H1 (cell line): ENCODE data around the gene PKD2L2. TPM values are rescaled to one million over a fixed set of nuclear protein-coding genes. Genes with fewer than 3 reads are reported as not detected.

Experiments
- CTCF ChIA-PET: fragments of 300-600 bp; sonication (Branson Sonifier 250); formaldehyde crosslinking; loops from one replicate; lab custom pipeline; 2021; ENCODE audit not compliant: partially characterized antibody; lab: Charles Lee
- POLR2A ChIA-PET: fragments of 300-600 bp; sonication (Branson Sonifier 250); formaldehyde crosslinking; loops from one replicate; lab custom pipeline; 2021; ENCODE audit warnings: inconsistent platforms; ENCODE audit not compliant: partially characterized antibody; lab: Charles Lee
- DNase-seq, 2 experiments: peaks; one replicate each; pipeline versions ENCODE4 v3.0.0 to v3.0.0-alpha.2; 2010 to 2022; ENCODE audit warnings: low spot score in 2 of 2, low read depth in 1 of 2, mixed read lengths in 1 of 2
- FAIRE-seq: peaks from 2 replicates; lab custom pipeline; 2011; peaks lifted over from hg19 to GRCh38; lab: Jason Lieb, UNC
- H2AFZ ChIP-seq: 2 replicates; pipeline ENCODE4 v1.8.1; 2012; ENCODE audit warnings: low read length, inconsistent platforms
- H2AK5ac ChIP-seq: 2 replicates; pipeline ENCODE4 v1.6.1; 2013; ENCODE audit warnings: low read depth, low read length
- H2BK120ac ChIP-seq: replicated peaks from 2 replicates; pipeline ENCODE3; 2013; ENCODE audit warnings: low read depth, low read length, inconsistent platforms
- H2BK12ac ChIP-seq: 2 replicates; pipeline ENCODE4 v1.6.1; 2013; ENCODE audit warnings: low read depth, low read length
- H2BK15ac ChIP-seq: 2 replicates; pipeline ENCODE4 v1.6.1; 2013; ENCODE audit warnings: low read length
- H2BK20ac ChIP-seq: 2 replicates; pipeline ENCODE4 v1.6.1; 2013; ENCODE audit warnings: low read length
- H2BK5ac ChIP-seq: 2 replicates; pipeline ENCODE4 v1.6.1; 2013; ENCODE audit warnings: low read depth, low read length
- H3K14ac ChIP-seq: 2 replicates; pipeline ENCODE4 v1.6.1; 2013; ENCODE audit warnings: inconsistent platforms; ENCODE audit not compliant: insufficient read length
- H3K18ac ChIP-seq: 2 replicates; pipeline ENCODE4 v1.6.1; 2013; ENCODE audit warnings: low read length; ENCODE audit errors: extremely low read depth
- H3K23ac ChIP-seq: 2 replicates; pipeline ENCODE4 v1.6.1; 2013; ENCODE audit warnings: inconsistent platforms; ENCODE audit not compliant: insufficient read length
- H3K23me2 ChIP-seq: 2 replicates; pipeline ENCODE4 v1.6.1; 2013; ENCODE audit warnings: low read depth, low read length
- H3K27ac ChIP-seq: 2 replicates; pipeline ENCODE4 v1.6.1; 2011; ENCODE audit warnings: low read depth, low read length, inconsistent platforms
- H3K27me3 ChIP-seq, 4 experiments: replicated peaks in 1 of 4; 1 replicate in 1 of 4; 2 replicates in 3 of 4; pipeline versions ENCODE4 v1.6.1 to v1.8.1; 2011 to 2013; ENCODE audit warnings: low read length in 3 of 4, mild to moderate bottlenecking in 3 of 4, inconsistent platforms in 2 of 4, mixed read lengths in 2 of 4, moderate library complexity in 1 of 4; ENCODE audit not compliant: control insufficient read depth in 3 of 4, insufficient read depth in 3 of 4; ENCODE audit errors: extremely low read depth in 1 of 4
- H3K36me3 ChIP-seq, 4 experiments: 2 replicates each; pipeline versions ENCODE4 v1.6.1 to v1.8.1; 2011 to 2013; ENCODE audit warnings: mild to moderate bottlenecking in 4 of 4, low read length in 3 of 4, moderate library complexity in 2 of 4, control low read depth in 1 of 4, inconsistent platforms in 1 of 4; ENCODE audit not compliant: insufficient read depth in 4 of 4, control insufficient read depth in 2 of 4
- H3K4ac ChIP-seq: replicated peaks from 2 replicates; pipeline ENCODE3; 2013; ENCODE audit warnings: low read length, low read depth, mixed read lengths, inconsistent platforms; ENCODE audit not compliant: insufficient read length
- H3K4me1 ChIP-seq, 4 experiments: replicated peaks in 1 of 4; 1 replicate in 1 of 4; 2 replicates in 3 of 4; pipeline versions ENCODE4 v1.6.1 to v1.8.1; 2011 to 2013; ENCODE audit warnings: low read length in 3 of 4, inconsistent platforms in 2 of 4, mixed read lengths in 1 of 4; ENCODE audit not compliant: insufficient read depth in 4 of 4, control insufficient read depth in 3 of 4
- H3K4me2 ChIP-seq, 2 experiments: 2 replicates each; pipeline versions ENCODE4 v1.6.1 to v1.8.1; 2011 to 2013; ENCODE audit warnings: low read depth in 2 of 2, low read length in 2 of 2, control low read depth in 1 of 2, inconsistent platforms in 1 of 2, mild to moderate bottlenecking in 1 of 2; ENCODE audit not compliant: insufficient read depth in 1 of 2
- H3K4me3 ChIP-seq, 4 experiments: fragments of 200-600, 300-600 bp in 1 of 4; sonication (generic), shearing (Covaris generic), sonication (Bioruptor Twin) in 1 of 4; 2 replicates each; pipeline versions ENCODE4 v1.5.1 to v1.8.1; 2011 to 2016; ENCODE audit warnings: low read length in 4 of 4, low read depth in 3 of 4, control low read depth in 2 of 4, inconsistent platforms in 2 of 4, mild to moderate bottlenecking in 2 of 4, mixed read lengths in 1 of 4, moderate library complexity in 1 of 4; ENCODE audit not compliant: insufficient read depth in 2 of 4; ENCODE audit errors: extremely low read depth in 1 of 4
- H3K56ac ChIP-seq: replicated peaks from 2 replicates; pipeline ENCODE3; 2013; ENCODE audit warnings: low read depth, mild to moderate bottlenecking, mixed read lengths, low read length, inconsistent platforms; ENCODE audit not compliant: insufficient read length
- H3K79me1 ChIP-seq: 2 replicates; pipeline ENCODE4 v1.6.1; 2013; ENCODE audit warnings: low read depth, low read length, control low read depth
- H3K79me2 ChIP-seq, 2 experiments: 2 replicates each; pipeline versions ENCODE4 v1.6.1 to v1.8.1; 2012 to 2013; ENCODE audit warnings: low read length in 2 of 2, mild to moderate bottlenecking in 2 of 2, inconsistent platforms in 1 of 2; ENCODE audit not compliant: insufficient read depth in 2 of 2, control insufficient read depth in 1 of 2
- H3K9ac ChIP-seq, 4 experiments: replicated peaks in 1 of 4; 1 replicate in 1 of 4; 2 replicates in 3 of 4; pipeline versions ENCODE4 v1.6.1 to v1.8.1; 2011 to 2013; ENCODE audit warnings: low read depth in 3 of 4, low read length in 3 of 4, control low read depth in 2 of 4, mild to moderate bottlenecking in 2 of 4, moderate library complexity in 2 of 4, inconsistent platforms in 1 of 4; ENCODE audit errors: extremely low read depth in 1 of 4
- H3K9me3 ChIP-seq, 2 experiments: 2 replicates each; pipeline versions ENCODE4 v1.6.1 to v1.8.1; 2012 to 2013; ENCODE audit warnings: mild to moderate bottlenecking in 2 of 2, moderate library complexity in 2 of 2, control low read depth in 1 of 2, inconsistent platforms in 1 of 2, low read depth in 1 of 2, low read length in 1 of 2, mixed read lengths in 1 of 2; ENCODE audit not compliant: insufficient read depth in 2 of 2
- H4K20me1 ChIP-seq, 2 experiments: replicated peaks in 1 of 2; 2 replicates each; pipeline versions ENCODE3 to v1.8.1; 2011 to 2013; ENCODE audit warnings: inconsistent platforms in 2 of 2, low read length in 2 of 2, mild to moderate bottlenecking in 1 of 2; ENCODE audit not compliant: insufficient read depth in 2 of 2, control insufficient read depth in 1 of 2
- H4K5ac ChIP-seq: 2 replicates; pipeline ENCODE4 v1.6.1; 2013; ENCODE audit warnings: low read length, low read depth, mixed read lengths, inconsistent platforms; ENCODE audit not compliant: insufficient read length
- H4K8ac ChIP-seq: 2 replicates; pipeline ENCODE4 v1.8.0; 2013; ENCODE audit warnings: mild to moderate bottlenecking, moderate library complexity, low read length, inconsistent platforms; ENCODE audit not compliant: insufficient read depth; ENCODE audit errors: extremely low read depth
- H4K91ac ChIP-seq: replicated peaks from 2 replicates; pipeline ENCODE3; 2013; ENCODE audit warnings: low read length, mixed read lengths, inconsistent platforms; ENCODE audit not compliant: insufficient read length
- ATF2 ChIP-seq: IDR thresholded peaks from 2 replicates; pipeline ENCODE4 v1.6.1; 2012; ENCODE audit warnings: low read length, inconsistent platforms
- CHD2 ChIP-seq: IDR thresholded peaks from 2 replicates; pipeline ENCODE4 v1.6.1; 2012; ENCODE audit warnings: low read length, improper control_type of control experiment
- WGBS, 2 experiments: shearing (Covaris generic) in 1 of 2; methylation state at CpG; one replicate each; pipeline versions ENCODE4 v1.1.6 to v1.1.7; 2013 to 2015; ENCODE audit warnings: low lambda C conversion rate in 2 of 2, mixed read lengths in 2 of 2, inconsistent platforms in 1 of 2, low coverage in 1 of 2, missing lambda C conversion rate in 1 of 2; ENCODE audit not compliant: insufficient replicate concordance in 2 of 2, insufficient coverage in 1 of 2, insufficient read length in 1 of 2; ENCODE audit errors: extremely low coverage in 1 of 2, missing lambda C conversion rate in 1 of 2; 5-methylcytosine and 5-hydroxymethylcytosine counted together
- polyA plus RNA-seq, 7 experiments: library from polyadenylated mRNA; depleted of rRNA in 3 of 7; stranded (reverse) in 5 of 7; unstranded in 2 of 7; fragments of >200 nt in 5 of 7; fragments of 200-250 nt in 2 of 7; gene quantifications; 1 replicate in 5 of 7; 2 replicates in 1 of 7; 4 replicates in 1 of 7; pipeline versions ENCODE4 v1.2.1 to v1.2.3, GENCODE V29; 2011 to 2013; ENCODE audit warnings: missing spikeins in 2 of 7, mixed read lengths in 2 of 7
- total RNA-seq: library from RNA; stranded (reverse); fragmentation: NEBNext Ultra II Directional; extraction: Animal tissue kit (Norgen Biotek cat#: 25700); gene quantifications from 2 replicates; pipeline ENCODE4 v1.2.1, GENCODE V29; 2021

PKD2L2 gene
- total and polyA plus RNA-seq, 2 of the 8 experiments (the other 6 are each of a cell fraction or from before 2014, with no cell fraction given) = not detected

GRCh38 chr5:137880313-137880712, 8.9 kb upstream of the PKD2L2 start:
- no peaks in the 10 kb centered on the region for H3K9me3 ChIP-seq
- H3K14ac ChIP-seq = no peak overlapping the region
- no peak overlapping the region for H3K4ac ChIP-seq
- H2AK5ac ChIP-seq = no peak overlapping the region
- TF ChIP-seq CHD2 = no peak
- no peak for TF ChIP-seq ATF2
- POLR2A ChIA-PET = no interaction called here
- H3K79me2 ChIP-seq = no peaks in the 10 kb centered on the region
- no peak overlapping the region for H2BK15ac ChIP-seq
- H3K79me1 ChIP-seq = no peaks in the 10 kb centered on the region
- no peak overlapping the region for H3K27ac ChIP-seq
- no peak overlapping the region for H2BK20ac ChIP-seq
- no peak overlapping the region for H2BK120ac ChIP-seq
- no peaks in the 10 kb centered on the region for H3K27me3 ChIP-seq
- FAIRE-seq = no peak
- no peak overlapping the region for H2AFZ ChIP-seq
- no peak for DNase-seq
- H2BK12ac ChIP-seq = no peak overlapping the region
- no peak overlapping the region for H4K8ac ChIP-seq
- no peaks in the 10 kb centered on the region for H3K36me3 ChIP-seq
- no peak overlapping the region for H2BK5ac ChIP-seq
- H3K9ac ChIP-seq = no peak overlapping the region
- CTCF ChIA-PET = interaction anchor here (1.1 to 1.6 kb wide), 2 partner anchors 9 to 79 kb away, joined by 3 to 4 read pairs; no protein-coding TSS in a partner anchor
- no peaks in the 10 kb centered on the region for H3K4me1 ChIP-seq
- no peak overlapping the region for H3K4me2 ChIP-seq
- no peaks in the 10 kb centered on the region for H3K23me2 ChIP-seq
- no peak overlapping the region for H4K91ac ChIP-seq
- 68% methylated on average over 1 of the region's 1 CpG; no CpG with 5 or more reads in 1 of the 2 experiments for WGBS, 2 experiments
- H3K4me3 ChIP-seq = no peak overlapping the region
- H3K56ac ChIP-seq = no peak overlapping the region
- no peak overlapping the region for H3K18ac ChIP-seq
- no peak overlapping the region for H4K5ac ChIP-seq
- no peaks in the 10 kb centered on the region for H4K20me1 ChIP-seq
- H3K23ac ChIP-seq = no peak overlapping the region
